ENCODE results near the gene TFAP2C. TPM values are rescaled to one million over a fixed set of nuclear protein-coding genes. Genes with fewer than 3 reads are reported as not detected.

Gene TFAP2C
- polyA plus RNA-seq, 2 donors, result 18.3 to 18.6 TPM

DNA sequence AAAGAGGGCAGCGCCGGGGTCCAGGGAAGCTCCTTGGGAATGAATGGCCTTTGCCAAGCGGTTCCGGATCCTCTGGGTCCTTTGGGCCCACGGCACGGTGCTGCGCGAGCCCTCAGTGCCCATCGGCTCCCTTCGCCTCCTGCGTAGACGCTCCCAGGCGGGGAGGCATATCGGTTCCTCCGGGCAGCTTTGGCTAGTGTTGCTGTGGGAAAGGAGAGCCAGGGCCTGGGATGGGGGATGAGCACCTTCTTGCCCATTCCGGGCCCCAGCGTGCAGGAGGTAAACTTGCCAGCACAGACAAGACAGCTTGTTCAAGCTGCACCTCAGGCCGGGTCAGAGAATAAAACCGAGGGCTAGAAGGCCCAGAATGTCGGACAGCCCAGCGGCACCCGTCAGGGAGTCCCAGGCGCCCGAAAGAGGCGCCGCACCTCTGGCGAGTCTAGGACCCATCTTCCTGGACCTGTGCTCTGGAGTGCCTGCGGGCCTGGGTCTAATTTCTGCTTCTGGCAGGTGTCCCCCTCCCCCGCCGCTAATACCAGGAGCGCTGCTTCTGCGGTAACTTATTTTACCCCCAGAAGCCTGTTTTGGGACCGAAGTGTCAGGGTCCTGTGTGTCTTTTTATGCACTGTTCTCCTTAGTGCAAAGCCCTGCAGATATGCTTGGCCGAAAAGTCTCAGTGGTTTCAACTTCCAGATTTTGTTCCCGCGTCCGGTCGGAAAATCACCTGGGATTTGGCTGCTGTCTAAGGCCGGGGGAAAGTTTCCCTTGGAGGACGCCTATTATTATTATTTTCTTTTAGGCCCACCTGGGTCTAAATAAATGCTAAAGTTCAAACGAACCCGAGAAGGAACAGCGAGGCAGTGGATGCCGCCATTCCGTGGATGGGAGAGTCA is 1.7 kb upstream of the TFAP2C start:
- Histone ChIP-seq H3K4me1 (ENCODE audit: control insufficient read depth in 2 of 2, insufficient read depth in 2 of 2, low read length in 1 of 2) (peaks cover 10 to 13% of the 10 kb centered on the region in 2 donors), H3K4me3 (ENCODE audit: low read depth in 1 of 2, low read length in 2 of 2) (no peak overlapping the region), H3K36me3 (ENCODE audit: control insufficient read depth in 2 of 2, insufficient read depth in 2 of 2, low read length in 1 of 2) (peaks cover 0 to 6% of the 10 kb centered on the region in 2 donors), H3K27ac (ENCODE audit: low read depth in 2 of 2, low read length in 1 of 2) (no peak overlapping the region), H3K27me3 (ENCODE audit: control insufficient read depth in 1 of 2, insufficient read depth in 2 of 2, low read length in 2 of 2) (peaks cover 0 to 6% of the 10 kb centered on the region in 2 donors), H3K9me3 (ENCODE audit: control insufficient read depth in 2 of 2, insufficient read depth in 1 of 2, low read depth in 1 of 2, low read length in 1 of 2) (no peaks in the 10 kb centered on the region)
- WGBS, 2 donors, result 32 to 47% methylated on average over 45 of the region's 45 CpGs

DNA sequence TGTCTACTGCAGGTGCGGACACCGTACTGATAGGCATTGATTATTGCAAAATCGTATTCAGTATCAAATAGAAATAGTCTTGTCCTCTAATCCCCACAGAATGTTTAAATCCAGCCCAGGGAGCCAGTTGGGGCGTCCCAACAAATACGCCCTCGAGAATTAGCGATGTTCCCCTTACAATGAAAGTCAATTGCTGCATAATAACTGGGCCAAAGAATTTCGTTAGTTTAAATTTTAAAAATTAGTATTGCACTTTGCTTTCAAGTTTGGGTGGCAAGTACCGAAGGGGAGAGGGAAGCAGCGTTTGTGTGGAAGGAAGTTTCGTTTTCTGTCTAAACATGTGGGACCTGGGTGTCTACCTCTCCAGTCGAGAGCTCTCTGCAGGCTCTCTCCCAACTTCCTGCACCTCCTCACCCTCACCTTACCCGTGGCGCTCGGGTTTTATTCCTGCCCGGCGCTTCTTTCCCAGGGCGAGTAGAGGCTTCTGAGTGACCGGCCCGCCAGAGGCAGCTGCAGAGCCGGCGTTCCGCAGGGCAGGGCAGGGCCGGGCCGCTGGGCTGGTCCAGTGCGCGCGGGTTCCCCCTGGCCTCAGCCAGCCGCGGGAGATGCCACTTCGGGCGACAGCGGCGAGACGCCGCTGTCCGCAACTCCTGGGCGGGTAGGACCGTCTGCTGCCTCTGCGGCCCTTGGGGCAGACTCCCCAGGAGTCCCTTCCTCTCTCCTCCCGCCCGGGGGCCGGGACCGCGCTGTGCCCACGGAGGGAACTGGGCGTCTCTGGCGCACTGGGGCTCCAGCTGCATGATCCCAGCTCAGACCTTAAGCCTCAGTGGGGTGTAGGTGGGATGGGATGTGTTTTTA is 862 bp upstream of the TFAP2C start:
- Histone ChIP-seq H3K4me3 (ENCODE audit: low read depth in 1 of 2, low read length in 2 of 2) (peak overlapping the region; percentile 42 to 85), H3K27ac (ENCODE audit: low read depth in 2 of 2, low read length in 1 of 2) (peak overlapping the region; percentile 57 to 67), H3K4me1 (ENCODE audit: control insufficient read depth in 2 of 2, insufficient read depth in 2 of 2, low read length in 1 of 2) (peaks cover 10 to 13% of the 10 kb centered on the region in 2 donors), H3K9me3 (ENCODE audit: control insufficient read depth in 2 of 2, insufficient read depth in 1 of 2, low read depth in 1 of 2, low read length in 1 of 2) (no peaks in the 10 kb centered on the region), H3K36me3 (ENCODE audit: control insufficient read depth in 2 of 2, insufficient read depth in 2 of 2, low read length in 1 of 2) (peaks cover 0 to 6% of the 10 kb centered on the region in 2 donors), H3K27me3 (ENCODE audit: control insufficient read depth in 1 of 2, insufficient read depth in 2 of 2, low read length in 2 of 2) (peaks cover 0 to 6% of the 10 kb centered on the region in 2 donors)
- WGBS, 2 donors, result 5 to 9% methylated on average over 48 of the region's 48 CpGs

DNA sequence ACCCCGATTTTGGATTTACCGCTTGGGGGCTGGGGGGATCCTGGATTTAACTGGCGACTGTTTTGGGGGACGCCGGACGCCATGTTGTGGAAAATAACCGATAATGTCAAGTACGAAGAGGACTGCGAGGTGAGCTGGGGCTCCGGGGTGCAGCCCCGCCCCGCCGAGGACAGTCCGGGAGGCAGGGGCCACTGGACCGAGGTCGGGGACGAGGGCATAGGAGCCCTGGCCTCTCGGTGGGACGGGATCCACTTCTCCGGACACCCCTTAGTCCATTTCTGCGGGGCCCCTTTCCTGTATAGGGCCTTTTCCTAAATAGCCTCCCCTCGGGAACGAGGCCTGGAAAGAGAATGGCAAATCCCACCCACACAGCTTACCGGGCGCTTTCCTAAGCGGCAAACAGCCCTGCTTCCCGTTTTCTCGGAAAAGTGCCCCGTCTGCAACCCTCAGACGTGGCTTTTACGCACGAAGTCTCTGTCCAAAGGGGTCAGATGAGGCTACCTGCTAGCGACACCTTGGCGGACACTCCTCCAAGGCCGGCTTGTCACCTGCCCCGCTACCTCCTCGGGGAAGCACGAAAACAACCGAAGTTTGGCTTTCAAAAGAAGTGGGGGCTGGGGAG is 469 bp downstream of the TFAP2C start:
- Histone ChIP-seq H3K27ac (ENCODE audit: low read depth in 2 of 2, low read length in 1 of 2) (peak overlapping the region; percentile 91 to 95), H3K4me3 (ENCODE audit: low read depth in 1 of 2, low read length in 2 of 2) (peak overlapping the region; percentile 81 to 85), H3K36me3 (ENCODE audit: control insufficient read depth in 2 of 2, insufficient read depth in 2 of 2, low read length in 1 of 2) (peaks cover 0 to 6% of the 10 kb centered on the region in 2 donors), H3K4me1 (ENCODE audit: control insufficient read depth in 2 of 2, insufficient read depth in 2 of 2, low read length in 1 of 2) (peaks cover 10 to 13% of the 10 kb centered on the region in 2 donors), H3K27me3 (ENCODE audit: control insufficient read depth in 1 of 2, insufficient read depth in 2 of 2, low read length in 2 of 2) (peaks cover 0 to 6% of the 10 kb centered on the region in 2 donors), H3K9me3 (ENCODE audit: control insufficient read depth in 2 of 2, insufficient read depth in 1 of 2, low read depth in 1 of 2, low read length in 1 of 2) (no peaks in the 10 kb centered on the region)
- 1% methylated on average over 38 to 39 of the region's 39 CpGs for WGBS, 2 donors

DNA sequence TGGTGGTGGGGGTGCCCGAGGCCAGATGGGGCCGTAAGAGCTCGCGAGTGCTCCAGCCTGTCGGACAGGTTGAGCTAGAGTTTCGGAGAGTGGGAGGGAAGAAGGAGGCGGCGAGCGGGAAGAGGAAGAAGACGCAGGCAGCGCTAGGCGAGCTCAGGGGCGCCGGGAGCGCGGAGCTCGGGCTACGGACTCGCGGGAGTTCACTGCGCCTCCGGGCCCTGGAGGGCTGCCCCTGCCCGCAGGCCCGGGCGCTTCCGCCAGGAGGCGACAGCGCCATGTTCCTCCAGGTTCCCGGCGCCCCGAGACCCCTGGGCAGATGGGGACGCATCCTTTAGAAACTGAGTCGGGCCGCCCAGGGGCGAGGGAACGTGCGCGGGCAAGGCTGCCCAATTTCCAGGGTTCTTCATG is 984 bp downstream of the TFAP2C start:
- no peaks in the 10 kb centered on the region for H3K9me3 ChIP-seq (ENCODE audit: control insufficient read depth in 2 of 2, insufficient read depth in 1 of 2, low read depth in 1 of 2, low read length in 1 of 2)
- 1 to 4% methylated on average over 23 to 38 of the region's 38 CpGs for WGBS, 2 donors
- peaks cover 0 to 6% of the 10 kb centered on the region in 2 donors for H3K36me3 ChIP-seq (ENCODE audit: control insufficient read depth in 2 of 2, insufficient read depth in 2 of 2, low read length in 1 of 2)
- H3K4me1 ChIP-seq (ENCODE audit: control insufficient read depth in 2 of 2, insufficient read depth in 2 of 2, low read length in 1 of 2), result peaks cover 10 to 16% of the 10 kb centered on the region in 2 donors
- H3K27me3 ChIP-seq (ENCODE audit: control insufficient read depth in 1 of 2, insufficient read depth in 2 of 2, low read length in 2 of 2), result peaks cover 0 to 6% of the 10 kb centered on the region in 2 donors
- peak overlapping the region; percentile 81 to 85 for H3K4me3 ChIP-seq (ENCODE audit: low read depth in 1 of 2, low read length in 2 of 2)
- H3K27ac ChIP-seq (ENCODE audit: low read depth in 2 of 2, low read length in 1 of 2), result peak overlapping the region; percentile 91 to 95

DNA sequence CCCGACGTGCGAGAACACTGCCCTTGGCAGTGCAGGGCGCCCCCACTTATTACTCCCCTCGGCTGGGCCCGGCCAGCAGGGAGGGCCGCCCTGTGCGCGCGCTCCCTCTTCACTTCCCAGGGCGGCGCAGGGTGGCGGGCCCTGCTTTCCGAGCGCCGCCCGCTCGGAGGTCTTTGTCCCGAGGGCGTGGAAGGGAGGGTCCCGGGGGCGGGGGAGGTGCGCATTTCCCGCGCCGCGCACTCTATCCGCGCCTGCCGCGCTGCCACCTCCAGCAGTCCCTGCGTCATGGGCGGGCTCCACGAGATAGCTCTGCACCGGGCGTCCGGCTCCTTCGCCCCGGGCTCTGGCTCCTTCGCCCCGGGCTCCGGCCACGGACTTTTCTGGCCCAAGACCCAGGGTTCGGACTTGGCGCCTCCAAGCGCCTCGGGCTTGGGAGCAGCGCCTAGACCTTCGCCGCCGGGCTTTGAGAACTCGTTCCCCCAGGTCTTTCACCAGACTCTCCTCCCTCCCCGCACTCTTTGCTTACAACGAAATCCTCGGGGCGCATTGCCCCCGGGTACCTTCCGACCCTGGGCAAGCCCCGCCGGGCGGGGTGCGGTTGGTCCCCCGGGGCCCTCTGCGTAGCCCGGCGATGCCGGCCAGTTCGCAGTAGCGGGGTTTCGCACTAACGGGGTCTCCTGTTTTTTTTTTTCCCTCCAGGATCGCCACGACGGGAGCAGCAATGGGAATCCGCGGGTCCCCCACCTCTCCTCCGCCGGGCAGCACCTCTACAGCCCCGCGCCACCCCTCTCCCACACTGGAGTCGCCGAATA is 1.6 kb downstream of the TFAP2C start:
- Histone ChIP-seq H3K36me3 (ENCODE audit: control insufficient read depth in 2 of 2, insufficient read depth in 2 of 2, low read length in 1 of 2) (peaks cover 0 to 6% of the 10 kb centered on the region in 2 donors), H3K27me3 (ENCODE audit: control insufficient read depth in 1 of 2, insufficient read depth in 2 of 2, low read length in 2 of 2) (no peaks in the 10 kb centered on the region), H3K4me3 (ENCODE audit: low read depth in 1 of 2, low read length in 2 of 2) (peak overlapping the region; percentile 81 to 85), H3K9me3 (ENCODE audit: control insufficient read depth in 2 of 2, insufficient read depth in 1 of 2, low read depth in 1 of 2, low read length in 1 of 2) (no peaks in the 10 kb centered on the region), H3K27ac (ENCODE audit: low read depth in 2 of 2, low read length in 1 of 2) (peak overlapping the region; percentile 91 to 95), H3K4me1 (ENCODE audit: control insufficient read depth in 2 of 2, insufficient read depth in 2 of 2, low read length in 1 of 2) (peaks cover 10 to 18% of the 10 kb centered on the region in 2 donors)
- WGBS, 2 donors, result 4% methylated on average over 68 to 82 of the region's 82 CpGs

DNA sequence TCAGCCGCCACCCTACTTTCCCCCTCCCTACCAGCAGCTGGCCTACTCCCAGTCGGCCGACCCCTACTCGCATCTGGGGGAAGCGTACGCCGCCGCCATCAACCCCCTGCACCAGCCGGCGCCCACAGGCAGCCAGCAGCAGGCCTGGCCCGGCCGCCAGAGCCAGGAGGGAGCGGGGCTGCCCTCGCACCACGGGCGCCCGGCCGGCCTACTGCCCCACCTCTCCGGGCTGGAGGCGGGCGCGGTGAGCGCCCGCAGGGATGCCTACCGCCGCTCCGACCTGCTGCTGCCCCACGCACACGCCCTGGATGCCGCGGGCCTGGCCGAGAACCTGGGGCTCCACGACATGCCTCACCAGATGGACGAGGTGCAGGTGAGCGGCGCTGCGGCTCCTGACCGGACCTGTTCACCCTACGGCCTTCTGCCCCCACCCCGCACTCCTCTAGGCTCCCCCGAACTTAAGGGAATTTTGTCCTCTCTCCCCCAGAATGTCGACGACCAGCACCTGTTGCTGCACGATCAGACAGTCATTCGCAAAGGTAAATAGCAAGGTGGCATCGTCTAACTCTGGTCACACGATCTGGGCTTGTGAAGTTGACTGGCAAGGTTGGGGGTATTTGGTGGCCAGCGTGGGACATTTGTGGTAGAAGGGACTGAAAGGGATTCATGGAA is 2.3 kb downstream of the TFAP2C start:
- Histone ChIP-seq H3K36me3 (ENCODE audit: control insufficient read depth in 2 of 2, insufficient read depth in 2 of 2, low read length in 1 of 2) (peaks cover 0 to 6% of the 10 kb centered on the region in 2 donors), H3K27me3 (ENCODE audit: control insufficient read depth in 1 of 2, insufficient read depth in 2 of 2, low read length in 2 of 2) (no peaks in the 10 kb centered on the region), H3K4me3 (ENCODE audit: low read depth in 1 of 2, low read length in 2 of 2) (peak overlapping the region; percentile 81 to 85), H3K4me1 (ENCODE audit: control insufficient read depth in 2 of 2, insufficient read depth in 2 of 2, low read length in 1 of 2) (peaks cover 10 to 15% of the 10 kb centered on the region in 2 donors), H3K27ac (ENCODE audit: low read depth in 2 of 2, low read length in 1 of 2) (peak overlapping the region; percentile 91 to 95), H3K9me3 (ENCODE audit: control insufficient read depth in 2 of 2, insufficient read depth in 1 of 2, low read depth in 1 of 2, low read length in 1 of 2) (no peaks in the 10 kb centered on the region)
- WGBS, 2 donors, result 11 to 12% methylated on average over 47 to 48 of the region's 48 CpGs

DNA sequence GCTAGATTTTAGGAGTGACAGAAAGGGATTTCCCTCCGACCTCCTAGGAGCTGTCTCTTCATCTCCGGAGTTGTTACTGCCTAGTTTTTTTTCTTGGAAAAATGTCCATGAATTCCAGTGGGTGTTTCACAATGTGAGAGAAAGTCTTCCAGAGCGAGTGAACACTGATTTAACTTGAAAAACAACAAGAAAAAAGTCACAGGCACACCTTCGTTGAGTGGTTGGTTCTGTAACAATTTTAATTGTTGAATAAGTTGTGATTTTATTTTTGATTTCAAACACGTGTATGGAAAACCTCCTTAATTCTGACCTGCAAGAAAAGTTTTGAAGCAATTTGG is 2.9 kb downstream of the TFAP2C start:
- H3K9me3 ChIP-seq (ENCODE audit: control insufficient read depth in 2 of 2, insufficient read depth in 1 of 2, low read depth in 1 of 2, low read length in 1 of 2), result no peaks in the 10 kb centered on the region
- no peaks in the 10 kb centered on the region for H3K27me3 ChIP-seq (ENCODE audit: control insufficient read depth in 1 of 2, insufficient read depth in 2 of 2, low read length in 2 of 2)
- peaks cover 0 to 6% of the 10 kb centered on the region in 2 donors for H3K36me3 ChIP-seq (ENCODE audit: control insufficient read depth in 2 of 2, insufficient read depth in 2 of 2, low read length in 1 of 2)
- 28 to 34% methylated on average over 5 of the region's 5 CpGs for WGBS, 2 donors
- H3K4me3 ChIP-seq (ENCODE audit: low read depth in 1 of 2, low read length in 2 of 2), result peak overlapping the region; percentile 81 to 85
- H3K27ac ChIP-seq (ENCODE audit: low read depth in 2 of 2, low read length in 1 of 2), result peak overlapping the region; percentile 43 to 91
- peaks cover 10% of the 10 kb centered on the region in 2 donors for H3K4me1 ChIP-seq (ENCODE audit: control insufficient read depth in 2 of 2, insufficient read depth in 2 of 2, low read length in 1 of 2)

DNA sequence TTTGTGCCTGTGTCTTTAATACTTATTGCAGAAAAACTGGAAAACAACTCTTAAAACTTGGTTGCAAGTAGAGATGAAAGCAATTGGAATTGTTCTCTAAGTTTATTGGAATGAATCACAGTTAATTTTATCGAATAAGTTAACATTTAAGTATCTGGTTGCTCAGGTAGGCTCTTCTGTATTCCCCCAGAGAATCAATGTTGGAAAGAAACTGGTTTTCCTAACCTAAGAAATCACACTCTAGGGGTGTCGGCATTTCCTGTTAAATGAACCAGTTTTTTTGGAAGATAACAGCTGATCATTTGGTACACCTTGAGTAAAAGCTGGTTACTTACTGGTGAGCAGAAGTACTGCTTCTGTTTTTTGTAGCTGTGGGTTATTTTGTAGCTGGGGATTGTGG is 5.2 kb downstream of the TFAP2C start:
- Histone ChIP-seq H3K27ac (ENCODE audit: low read depth in 2 of 2, low read length in 1 of 2) (no peak overlapping the region), H3K27me3 (ENCODE audit: control insufficient read depth in 1 of 2, insufficient read depth in 2 of 2, low read length in 2 of 2) (no peaks in the 10 kb centered on the region), H3K4me1 (ENCODE audit: control insufficient read depth in 2 of 2, insufficient read depth in 2 of 2, low read length in 1 of 2) (peaks cover 6% of the 10 kb centered on the region in 2 donors), H3K4me3 (ENCODE audit: low read depth in 1 of 2, low read length in 2 of 2) (peak overlapping the region in 1 of 2 donors; percentile 35), H3K36me3 (ENCODE audit: control insufficient read depth in 2 of 2, insufficient read depth in 2 of 2, low read length in 1 of 2) (peaks cover 0 to 8% of the 10 kb centered on the region in 2 donors), H3K9me3 (ENCODE audit: control insufficient read depth in 2 of 2, insufficient read depth in 1 of 2, low read depth in 1 of 2, low read length in 1 of 2) (no peaks in the 10 kb centered on the region)
- WGBS, 2 donors, result 53 to 62% methylated on average over 2 of the region's 2 CpGs
